Hepatocyte (in vitro differentiated cells): Measurements from ENCODE around the gene TMEM222. TPM values are rescaled to one million over a fixed set of nuclear protein-coding genes. Genes with fewer than 3 reads are reported as not detected.

Experiments used
- DNase-seq: peaks from one replicate; pipeline ENCODE4 v3.0.0-alpha.2; 2016; ENCODE audit warnings: low spot score
- H2AFZ ChIP-seq: fragments of 200-600 bp; sonication (generic); 2 replicates; pipeline ENCODE4 v1.6.0; 2016; ENCODE audit warnings: antibody characterized with exemption, mild to moderate bottlenecking
- H3K27ac ChIP-seq: fragments of 200-600 bp; sonication (generic); 2 replicates; pipeline ENCODE4 v1.5.1; 2016; ENCODE audit warnings: mild to moderate bottlenecking
- H3K27me3 ChIP-seq: fragments of 200-600 bp; sonication (generic); 2 replicates; pipeline ENCODE4 v1.6.1; 2016
- H3K36me3 ChIP-seq: fragments of 200-600 bp; sonication (generic); replicated peaks from 2 replicates; pipeline ENCODE4 v1.5.1; 2016; ENCODE audit warnings: low read depth; ENCODE audit not compliant: insufficient read depth
- H3K4me1 ChIP-seq: fragments of 200-600 bp; sonication (generic); 2 replicates; pipeline ENCODE4 v1.5.1; 2016; ENCODE audit warnings: mild to moderate bottlenecking, moderate library complexity; ENCODE audit not compliant: insufficient read depth
- H3K4me2 ChIP-seq: fragments of 200-600 bp; sonication (generic); 2 replicates; pipeline ENCODE4 v1.6.0; 2016
- H3K4me3 ChIP-seq: fragments of 200-600 bp; sonication (generic); 2 replicates; pipeline ENCODE4 v1.5.1; 2016; ENCODE audit warnings: mild to moderate bottlenecking
- H3K79me2 ChIP-seq: fragments of 200-600 bp; sonication (generic); 2 replicates; pipeline ENCODE4 v1.6.0; 2017; ENCODE audit warnings: mild to moderate bottlenecking
- H3K9me2 ChIP-seq: fragments of 200-600 bp; sonication (generic); replicated peaks from 2 replicates; pipeline ENCODE4 v1.6.0; 2017; ENCODE audit warnings: mild to moderate bottlenecking; ENCODE audit not compliant: insufficient read depth
- H3K9me3 ChIP-seq: fragments of 200-600 bp; sonication (generic); 2 replicates; pipeline ENCODE4 v1.5.1; 2016; ENCODE audit warnings: low read depth, mild to moderate bottlenecking
- H4K20me1 ChIP-seq: fragments of 200-600 bp; sonication (generic); 2 replicates; pipeline ENCODE4 v1.6.0; 2016; ENCODE audit warnings: mild to moderate bottlenecking; ENCODE audit not compliant: insufficient read depth, poor library complexity, severe bottlenecking
- CTCF ChIP-seq: fragments of 200-600 bp; sonication (generic); IDR thresholded peaks from 2 replicates; pipeline ENCODE4 v1.5.1; 2016; ENCODE audit warnings: antibody characterized with exemption, mild to moderate bottlenecking; ENCODE audit not compliant: poor library complexity
- EZH2 ChIP-seq: fragments of 200-600 bp; sonication (generic); IDR thresholded peaks from 2 replicates; pipeline ENCODE4 v1.6.1; 2016; ENCODE audit warnings: antibody characterized with exemption, mild to moderate bottlenecking, borderline replicate concordance
- EZH2phosphoT487 ChIP-seq: fragments of 200-600 bp; sonication (generic); IDR thresholded peaks from one replicate; pipeline ENCODE4 v1.6.1; 2018; ENCODE audit warnings: antibody characterized with exemption, mild to moderate bottlenecking, low read depth, moderate library complexity; ENCODE audit not compliant: unreplicated experiment, severe bottlenecking
- WGBS: methylation state at CpG from one replicate; pipeline ENCODE4 v1.1.6; 2016; ENCODE audit warnings: low lambda C conversion rate; ENCODE audit errors: missing lambda C conversion rate; 5-methylcytosine and 5-hydroxymethylcytosine counted together
- polyA plus RNA-seq: library from polyadenylated mRNA; unstranded; fragments of >200 nt; fragmentation: Nextera tagmentation; extraction: Ambion mirVana; gene quantifications from 2 replicates; pipeline ENCODE4 v1.2.1, GENCODE V29; 2016
- total RNA-seq: library from RNA; depleted of rRNA; stranded (reverse); fragments of >200 nt; gene quantifications from 2 replicates; pipeline ENCODE4 v1.2.3, GENCODE V29; 2014

Gene TMEM222
- total and polyA plus RNA-seq, 2 experiments from 2014 or later = 29.7 to 55.3 TPM

- 89% methylated on average over 8 of the region's 8 CpGs for WGBS
- H3K27ac ChIP-seq = no peak overlapping the region
- no peaks in the 10 kb centered on the region for H3K9me3 ChIP-seq
- no peaks in the 10 kb centered on the region for H3K9me2 ChIP-seq
- no peaks in the 10 kb centered on the region for H3K4me1 ChIP-seq
- no peaks in the 10 kb centered on the region for H3K36me3 ChIP-seq
- H2AFZ ChIP-seq = no peak overlapping the region
- no peak for TF ChIP-seq EZH2phosphoT487
- TF ChIP-seq CTCF = no peak
- no peak for TF ChIP-seq EZH2
- no peak overlapping the region for H3K4me2 ChIP-seq
- no peak overlapping the region for H3K4me3 ChIP-seq
- peaks cover 47% of the 10 kb centered on the region for H3K79me2 ChIP-seq
- no peak for DNase-seq
- H4K20me1 ChIP-seq = peaks cover 27% of the 10 kb centered on the region
- H3K27me3 ChIP-seq = no peaks in the 10 kb centered on the region
Observed at GRCh38 chr1:27330786-27331185, 8.8 kb downstream of the TMEM222 start.

- no peaks in the 10 kb centered on the region for H3K9me2 ChIP-seq
- no peaks in the 10 kb centered on the region for H3K4me1 ChIP-seq
- TF ChIP-seq CTCF (no peak), EZH2phosphoT487 (no peak), EZH2 (no peak)
- no peak overlapping the region for H2AFZ ChIP-seq
- peaks cover 22% of the 10 kb centered on the region for H4K20me1 ChIP-seq
- H3K4me2 ChIP-seq = no peak overlapping the region
- peaks cover 41% of the 10 kb centered on the region for H3K79me2 ChIP-seq
- no peaks in the 10 kb centered on the region for H3K27me3 ChIP-seq
- no peaks in the 10 kb centered on the region for H3K9me3 ChIP-seq
- 96% methylated on average over 3 of the region's 3 CpGs for WGBS
- no peak for DNase-seq
- H3K27ac ChIP-seq = no peak overlapping the region
- no peak overlapping the region for H3K4me3 ChIP-seq
- no peaks in the 10 kb centered on the region for H3K36me3 ChIP-seq
Observed at GRCh38 chr1:27331426-27331825, 9.5 kb downstream of the TMEM222 start.

- 94% methylated on average over 5 of the region's 5 CpGs for WGBS
- no peaks in the 10 kb centered on the region for H3K36me3 ChIP-seq
- no peak for TF ChIP-seq EZH2
- no peak for TF ChIP-seq CTCF
Observed at GRCh38 chr1:27331922-27332321, 10.0 kb downstream of the TMEM222 start.

More at GRCh38 chr1:27331922-27332321, 10.0 kb downstream of the TMEM222 start:
- Histone ChIP-seq H3K4me2 (no peak overlapping the region), H3K9me3 (no peaks in the 10 kb centered on the region), H3K4me3 (no peak overlapping the region), H2AFZ (no peak overlapping the region), H3K27me3 (no peaks in the 10 kb centered on the region), H4K20me1 (peaks cover 18% of the 10 kb centered on the region), H3K4me1 (no peaks in the 10 kb centered on the region), H3K9me2 (no peaks in the 10 kb centered on the region), H3K27ac (no peak overlapping the region), H3K79me2 (peaks cover 36% of the 10 kb centered on the region)
- DNase-seq = no peak
